ENCODE measurements around the gene CDH15. TPM values are rescaled to one million over a fixed set of nuclear protein-coding genes. Genes with fewer than 3 reads are reported as not detected.

CDH15 gene
- total and polyA plus RNA-seq, 9 of the 15 experiments (the other 6 are each of a cell fraction or from before 2014, with no cell fraction given): 0.07 to 0.18 TPM; not detected in 7

DNA sequence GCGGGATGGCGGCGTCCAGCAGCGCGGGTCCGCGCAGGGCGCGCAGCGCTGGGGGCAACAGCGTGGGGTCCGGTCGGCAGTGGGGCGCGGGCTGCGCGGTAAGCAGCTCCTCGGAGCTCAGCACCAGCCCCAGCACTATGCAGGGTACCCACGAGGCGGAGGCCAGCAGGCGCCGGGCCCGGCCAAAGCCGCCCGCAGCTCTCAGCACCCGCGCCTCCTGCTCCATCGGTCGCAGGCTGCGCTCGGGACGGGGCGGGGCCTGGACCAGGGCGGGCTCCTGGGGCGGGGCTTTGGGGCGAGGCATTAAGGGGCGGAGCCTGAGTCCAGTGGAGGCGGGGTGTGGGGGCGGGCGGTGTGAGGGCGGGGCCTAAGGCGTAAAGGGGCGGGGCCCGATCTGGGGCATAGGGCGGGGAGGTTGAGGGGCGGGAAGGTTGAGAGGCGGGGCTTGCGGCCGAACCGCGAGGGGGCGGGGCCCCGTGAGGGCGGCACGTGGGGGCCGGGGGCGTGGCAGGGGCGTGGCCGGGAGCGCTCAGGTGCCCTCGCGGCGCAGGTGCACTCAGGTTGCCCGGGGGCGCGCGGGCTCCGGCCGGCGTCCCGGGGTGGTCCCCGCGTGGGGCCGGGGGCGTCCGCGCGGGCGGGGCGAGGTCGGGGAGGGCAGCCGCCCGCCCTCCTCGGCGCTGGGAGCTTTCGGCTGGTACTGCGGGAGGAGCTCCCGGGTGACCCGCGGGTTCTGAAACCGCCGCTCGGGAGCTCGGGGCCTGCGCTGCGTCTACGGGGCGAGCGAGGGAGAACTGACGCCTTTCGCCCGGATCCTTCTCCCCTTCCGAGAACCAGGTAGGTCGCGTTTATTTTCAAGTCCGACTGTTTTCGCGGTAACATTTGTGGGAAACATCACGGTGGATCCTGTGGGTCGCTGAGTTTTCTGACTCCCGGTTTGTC is 30.2 kb downstream of the CDH15 start:
- peaks cover 7 to 15% of the 10 kb centered on the region in 2 experiments for H3K27me3 ChIP-seq (ENCODE audit: control insufficient read depth in 2 of 2, insufficient read depth in 2 of 2, low read length in 2 of 2)
- H3K27ac ChIP-seq (ENCODE audit: extremely low read depth, low read depth, low read length): no peak overlapping the region
- no peaks in the 10 kb centered on the region for H3K36me3 ChIP-seq (ENCODE audit: control insufficient read depth, insufficient read depth, low read length)
- ATAC-seq: peak; percentile 98
- BruUV-seq (replicated peaks): no TSS peak
- CTCF ChIA-PET (ENCODE audit: low intra/inter-chr PET ratio): no interaction called here
- H4K20me1 ChIP-seq (replicated peaks; ENCODE audit: control insufficient read depth, insufficient read depth, low read length): no peaks in the 10 kb centered on the region; the same call in 1 of the 2 replicates
- under 1% methylated on average over 21 of the region's 111 CpGs for WGBS (ENCODE audit: insufficient coverage, low coverage, missing lambda C conversion rate)
- in situ Hi-C loops (cut with MboI) (no loop called here), intact Hi-C loops (cut with micrococcal nuclease) (loop anchor here (1.0 kb wide), 1 partner anchor 30 kb away; the partner anchor contains the start of gene CDH15)
- H3K4me3 ChIP-seq: peak overlapping the region; percentile 38
- peak overlapping the region; percentile 60 for H3K4me2 ChIP-seq (ENCODE audit: insufficient read depth, low read length)
- H3K4me1 ChIP-seq (replicated peaks in 1 of 2; ENCODE audit: control insufficient read depth in 2 of 2, insufficient read depth in 2 of 2, low read length in 2 of 2): peaks cover 0 to 52% of the 10 kb centered on the region in 2 experiments; a peak in 2 of 5 replicates
- H3K9me1 ChIP-seq (ENCODE audit: control insufficient read depth, insufficient read depth, low read length): no peaks in the 10 kb centered on the region
- H3K9ac ChIP-seq (ENCODE audit: insufficient read depth in 1 of 2, low read depth in 2 of 2, low read length in 2 of 2): peak overlapping the region in 1 of 2 experiments; percentile 89; a peak in 2 of 4 replicates
- POLR2A ChIA-PET: interaction anchor here (0.6 kb wide), 2 partner anchors 31 to 104 kb away, joined by 3 to 4 read pairs; no protein-coding TSS in a partner anchor
- peak overlapping the region; percentile 72 for H2AFZ ChIP-seq (ENCODE audit: low read depth, low read length)
- DNase-seq (ENCODE audit: extremely low read depth in 1 of 4, low spot score in 3 of 4): peak; percentile 88 to 99 (median 99)
- peak; percentile 90 for FAIRE-seq
- peaks cover 5% of the 10 kb centered on the region for H3K9me3 ChIP-seq (replicated peaks; ENCODE audit: control insufficient read depth, insufficient read depth, low read depth, low read length)
- no peaks in the 10 kb centered on the region for H3K79me2 ChIP-seq (ENCODE audit: control insufficient read depth, insufficient read depth, low read length)
- TF ChIP-seq, protein P1, sequence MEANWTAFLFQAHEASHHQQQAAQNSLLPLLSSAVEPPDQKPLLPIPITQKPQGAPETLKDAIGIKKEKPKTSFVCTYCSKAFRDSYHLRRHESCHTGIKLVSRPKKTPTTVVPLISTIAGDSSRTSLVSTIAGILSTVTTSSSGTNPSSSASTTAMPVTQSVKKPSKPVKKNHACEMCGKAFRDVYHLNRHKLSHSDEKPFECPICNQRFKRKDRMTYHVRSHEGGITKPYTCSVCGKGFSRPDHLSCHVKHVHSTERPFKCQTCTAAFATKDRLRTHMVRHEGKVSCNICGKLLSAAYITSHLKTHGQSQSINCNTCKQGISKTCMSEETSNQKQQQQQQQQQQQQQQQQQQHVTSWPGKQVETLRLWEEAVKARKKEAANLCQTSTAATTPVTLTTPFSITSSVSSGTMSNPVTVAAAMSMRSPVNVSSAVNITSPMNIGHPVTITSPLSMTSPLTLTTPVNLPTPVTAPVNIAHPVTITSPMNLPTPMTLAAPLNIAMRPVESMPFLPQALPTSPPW (CRISPR knock-in tag; IDR thresholded peaks at IDR 0.05): peak; percentile 88
- TF ChIP-seq, protein P2, sequence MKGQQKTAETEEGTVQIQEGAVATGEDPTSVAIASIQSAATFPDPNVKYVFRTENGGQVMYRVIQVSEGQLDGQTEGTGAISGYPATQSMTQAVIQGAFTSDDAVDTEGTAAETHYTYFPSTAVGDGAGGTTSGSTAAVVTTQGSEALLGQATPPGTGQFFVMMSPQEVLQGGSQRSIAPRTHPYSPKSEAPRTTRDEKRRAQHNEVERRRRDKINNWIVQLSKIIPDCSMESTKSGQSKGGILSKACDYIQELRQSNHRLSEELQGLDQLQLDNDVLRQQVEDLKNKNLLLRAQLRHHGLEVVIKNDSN (CRISPR knock-in tag; IDR thresholded peaks at IDR 0.05): peak; percentile 64
- TF ChIP-seq CCNT2 (IDR thresholded peaks at IDR 0.05; ENCODE audit: borderline replicate concordance, extremely low read depth, insufficient read length, low read depth, low read length) (peak; percentile 22), PHF8 (IDR thresholded peaks at IDR 0.05; ENCODE audit: borderline replicate concordance, low read length) (peak; percentile 37; the same call in 1 of the 2 replicates), POLR2G (IDR thresholded peaks at IDR 0.05; ENCODE audit: low read depth, low read length) (peak; percentile 40; the same call in 1 of the 2 replicates), HMGN3 (IDR thresholded peaks at IDR 0.05; ENCODE audit: borderline replicate concordance, extremely low read depth, insufficient read length, low read depth, low read length) (peak; percentile 26), PHB2 (IDR thresholded peaks at IDR 0.05; ENCODE audit: low read depth) (no peak), USF2 (CRISPR knock-in tag; IDR thresholded peaks at IDR 0.05) (peak; percentile 74), GATAD2B (IDR thresholded peaks at IDR 0.05; ENCODE audit: borderline replicate concordance) (0 out of 2 replicates have a peak, but pooled peaks have one; percentile 28), NONO (IDR thresholded peaks at IDR 0.05; ENCODE audit: low read depth in 2 of 2, low read length in 1 of 2) (0 out of 4 replicates have a peak, but pooled peaks of 1 of the 2 experiments have one; percentile 44), BHLHE40 (IDR thresholded peaks at IDR 0.05; ENCODE audit: low read length) (peak; percentile 82), SP1 (CRISPR knock-in tag; IDR thresholded peaks at IDR 0.05) (peak; percentile 44; the same call in 1 of the 2 replicates), CTBP1 (IDR thresholded peaks at IDR 0.05; ENCODE audit: borderline replicate concordance) (0 out of 2 replicates have a peak, but pooled peaks have one; percentile 6), SIN3A (IDR thresholded peaks at IDR 0.05; ENCODE audit: borderline replicate concordance in 2 of 2, control insufficient read depth in 1 of 2, low read depth in 2 of 2, low read length in 2 of 2) (peak in 1 of 2 experiments; percentile 73; a peak in 1 of 4 replicates), WHSC1 (IDR thresholded peaks at IDR 0.05; ENCODE audit: low read length) (no peak), ZNF384 (IDR thresholded peaks at IDR 0.05; ENCODE audit: low read depth, low read length) (no peak), KDM2B (CRISPR knock-in tag; IDR thresholded peaks at IDR 0.05) (peak; percentile 20; the same call in 1 of the 2 replicates)

Measured in K562 (cell line).